Eye (tissue), 1 donor: Measurements from ENCODE around the gene ENOPH1.
"Not testable (repeated sequence)": the region's sequence is repeated elsewhere in the genome, so short reads cannot be mapped to it uniquely, and the experiment has no call there.

ENCODE experiments used
- DNase-seq: peaks from one replicate; pipeline ENCODE4 v3.0.0-alpha.2; 2015

ENOPH1 gene

DNA sequence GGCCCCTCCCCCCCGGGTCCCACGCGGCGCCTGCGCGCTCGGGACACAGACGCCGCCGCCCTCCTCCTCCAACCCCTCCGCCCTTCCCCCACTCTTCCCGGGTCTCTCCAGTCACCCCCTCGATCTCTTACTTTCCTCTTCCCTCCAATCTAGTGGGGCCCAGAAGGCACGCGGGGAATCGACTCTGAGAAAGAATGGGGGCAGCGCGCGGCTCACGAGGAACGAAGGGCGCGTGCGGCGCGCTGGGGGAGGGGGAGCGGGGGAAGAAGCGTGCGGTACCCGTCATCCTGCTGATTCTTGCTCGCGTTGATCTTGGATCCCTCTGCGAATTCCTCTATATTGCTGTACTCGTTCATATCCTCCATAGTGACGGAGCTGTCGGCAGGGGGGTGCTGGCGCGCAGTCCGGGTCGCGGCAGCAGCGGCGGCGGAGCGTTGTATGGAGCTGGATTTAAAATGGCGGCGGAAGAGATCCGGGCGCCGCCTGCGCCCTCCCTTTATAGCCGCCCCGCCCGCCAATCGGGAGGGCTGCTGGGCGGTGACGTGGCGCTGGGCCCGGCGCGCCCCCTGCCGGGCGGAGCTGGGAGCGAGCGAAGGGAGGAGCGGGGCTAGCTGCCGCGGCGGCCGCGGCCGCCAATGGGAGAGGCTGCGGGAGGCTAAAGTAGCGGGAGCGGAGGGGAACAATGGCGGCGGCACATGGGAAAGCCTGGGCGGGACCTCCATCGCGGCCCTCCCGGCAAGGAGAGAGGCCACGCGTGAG, 1.2 kb upstream of the ENOPH1 start:
- peak; percentile 99 for DNase-seq

DNA sequence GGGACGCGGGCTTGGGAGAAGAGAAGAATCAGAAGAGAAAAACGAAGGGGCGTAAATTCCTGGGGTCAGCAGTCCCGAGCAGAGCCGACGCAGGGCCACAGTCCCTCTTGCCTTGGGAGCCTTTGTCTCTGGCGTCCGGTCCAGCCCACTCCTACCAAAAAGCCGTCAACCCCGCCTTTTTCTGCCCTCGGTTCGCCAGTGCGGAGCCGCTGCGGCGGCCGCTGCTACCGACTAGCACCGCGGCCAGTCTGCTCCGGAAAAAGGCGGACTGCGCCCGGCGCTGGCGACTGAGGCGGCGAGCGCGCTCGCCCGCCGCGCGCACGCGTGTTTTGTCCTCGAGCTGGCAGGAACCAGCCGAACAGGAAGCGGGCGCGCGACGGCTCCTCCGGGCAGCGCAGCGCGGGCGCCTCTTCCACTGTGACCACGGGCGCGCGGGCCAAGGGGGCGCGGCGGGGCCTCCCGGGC, 630 bp upstream of the ENOPH1 start:
- no peak for DNase-seq

DNA sequence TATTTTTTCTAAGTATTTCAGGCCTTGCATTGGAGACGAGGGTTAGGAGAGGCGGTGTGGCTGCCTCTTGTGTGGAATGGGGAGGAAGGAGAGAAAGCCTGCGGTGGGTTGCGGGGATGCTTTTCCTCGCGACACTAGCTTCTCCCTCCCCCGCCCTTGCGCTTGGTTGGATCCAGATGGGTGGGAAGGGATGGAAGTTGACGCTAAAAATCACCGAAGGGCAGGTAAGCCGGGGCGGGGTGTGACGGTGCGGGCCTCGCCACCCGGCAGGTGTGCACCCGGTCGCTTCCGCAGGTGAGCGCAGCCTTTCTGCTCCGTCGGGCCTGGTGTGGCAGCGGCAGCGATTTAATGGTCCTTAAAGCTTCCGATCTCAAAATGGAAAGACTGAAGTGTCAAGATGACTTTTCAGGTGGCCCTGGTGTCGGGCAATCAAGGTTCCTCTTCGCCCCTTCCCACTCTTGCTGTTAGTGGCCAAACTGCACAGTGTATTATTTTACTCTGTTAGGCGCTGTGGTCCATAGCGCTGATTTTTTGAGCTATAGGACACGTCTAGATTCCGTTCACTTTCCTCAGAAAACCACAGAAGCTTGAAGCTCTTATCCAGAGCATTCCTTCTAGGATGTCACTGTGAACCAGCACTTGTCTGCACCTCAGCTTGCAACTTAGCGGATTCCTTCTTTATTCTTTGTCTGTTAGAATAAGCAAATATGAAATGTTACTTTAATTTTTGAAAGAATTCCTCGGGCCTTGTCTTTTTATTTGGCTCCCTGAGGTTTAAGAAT, 765 bp downstream of the ENOPH1 start:
- no peak for DNase-seq

DNA sequence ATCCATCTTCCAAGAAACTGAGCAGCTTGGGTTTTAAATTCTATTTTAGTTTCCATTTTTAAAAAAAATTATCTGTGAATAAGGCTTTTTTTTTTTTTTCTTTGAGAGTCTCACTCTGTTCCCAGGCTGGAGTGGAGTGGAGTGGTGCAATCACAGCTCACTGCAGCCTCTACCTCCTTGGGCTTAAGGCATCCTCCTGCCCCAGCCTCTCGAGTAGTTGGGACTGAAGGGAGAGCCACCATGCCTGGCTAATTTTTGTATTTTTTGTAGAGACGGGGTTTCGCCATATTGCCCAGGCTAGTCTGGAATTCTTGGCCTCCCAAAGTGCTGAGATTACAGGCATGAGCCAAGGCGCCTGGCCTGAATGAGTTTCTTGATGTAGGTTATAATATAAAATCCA, 1.4 kb downstream of the ENOPH1 start:
- DNase-seq, result no peak

DNA sequence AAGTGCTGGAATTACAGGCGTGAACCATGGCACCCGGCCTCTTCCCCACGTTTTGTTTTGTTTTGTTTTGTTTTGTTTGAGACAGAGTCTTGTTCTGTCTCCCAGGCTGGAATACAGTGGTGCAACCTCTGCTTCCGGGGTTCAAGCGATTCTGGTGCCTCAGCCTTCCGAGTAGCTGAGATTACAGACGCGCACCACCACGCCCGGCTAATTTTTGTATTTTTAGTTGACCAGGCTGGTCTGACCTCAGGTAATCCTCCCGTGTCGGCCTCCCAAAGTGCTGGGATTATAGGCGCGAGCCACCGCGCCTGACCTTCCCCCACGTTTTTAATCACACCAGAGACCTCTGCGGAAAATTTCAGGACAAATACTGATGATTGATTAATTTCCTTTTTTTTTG, 2.2 kb downstream of the ENOPH1 start:
- no peak for DNase-seq

DNA sequence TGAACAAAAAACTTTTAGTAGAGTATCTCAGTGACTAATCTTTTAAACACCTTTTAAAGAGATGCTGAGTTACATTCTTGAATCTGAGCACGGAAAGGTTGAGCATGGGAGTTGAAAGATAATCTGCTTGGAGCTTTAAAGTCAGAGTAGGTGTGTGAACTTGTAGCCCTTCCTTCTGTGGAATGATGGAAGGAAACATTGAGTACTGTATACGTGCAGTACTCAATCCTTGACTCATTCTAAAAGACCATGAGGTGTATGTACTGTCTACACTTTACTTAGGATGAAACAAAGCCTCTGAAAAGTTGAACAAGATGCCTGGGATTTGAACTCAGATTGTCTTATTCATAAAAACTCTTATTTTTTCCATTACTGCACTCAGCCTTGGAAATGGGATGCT, 3.4 kb downstream of the ENOPH1 start:
- DNase-seq, result no peak

DNA sequence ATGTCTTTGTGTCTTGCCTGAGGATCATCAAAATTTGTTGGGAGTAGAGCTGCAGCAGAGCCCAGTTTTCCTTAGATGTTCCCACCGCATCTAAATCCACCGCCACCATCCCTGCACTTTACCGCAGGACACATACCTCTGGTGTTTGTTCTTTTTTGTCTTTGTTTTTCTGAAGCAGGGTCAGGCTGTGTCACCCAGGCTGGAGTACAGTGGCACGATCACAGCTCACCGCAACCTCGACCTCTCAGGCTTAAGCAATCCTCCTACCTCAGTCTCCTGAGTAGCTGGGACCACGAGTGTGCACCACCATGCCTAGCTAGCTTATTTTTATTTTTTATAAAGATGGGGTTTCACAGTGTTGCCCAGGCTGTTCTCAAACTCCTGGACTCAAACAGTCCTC, 4.6 kb downstream of the ENOPH1 start:
- DNase-seq, result no peak

DNA sequence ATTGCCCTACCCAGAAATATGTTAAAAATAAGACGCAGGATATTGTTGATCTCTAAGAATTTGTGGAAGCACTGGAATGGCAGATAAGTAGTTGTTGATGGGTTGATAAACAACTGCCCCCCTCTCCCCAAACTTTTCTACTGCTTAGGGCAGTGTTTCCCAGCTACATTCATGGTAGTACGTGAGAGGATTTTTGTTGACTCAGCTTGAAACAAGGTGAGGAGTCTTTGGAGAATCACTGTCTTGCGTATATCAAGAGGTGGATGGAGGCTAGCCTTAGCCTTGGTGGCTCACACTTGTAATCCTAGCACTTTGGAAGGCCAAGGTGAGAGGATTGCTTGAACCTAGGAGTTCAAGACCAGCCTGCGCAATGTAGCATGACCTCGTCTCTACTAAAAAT, 5.7 kb downstream of the ENOPH1 start:
- DNase-seq, result no peak

DNA sequence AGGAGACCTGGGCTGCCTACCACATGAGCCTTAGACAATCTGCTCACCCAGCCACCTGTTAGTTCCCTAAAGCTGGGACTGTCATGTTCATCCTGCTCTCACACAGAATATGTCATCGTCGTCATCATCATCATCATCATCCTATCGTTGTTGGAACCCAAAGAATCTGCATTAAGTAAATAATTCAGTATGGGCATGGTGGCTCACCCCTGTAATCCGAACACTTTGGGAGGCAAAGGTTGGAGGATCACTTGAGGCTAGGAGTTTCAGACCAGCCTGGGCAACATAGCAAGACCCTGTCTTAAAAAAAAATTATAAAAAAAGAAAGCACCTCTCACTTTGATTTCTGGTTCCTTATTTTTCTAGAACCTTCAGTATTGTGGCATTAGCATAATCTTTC, 6.4 kb downstream of the ENOPH1 start:
- DNase-seq, result no peak

DNA sequence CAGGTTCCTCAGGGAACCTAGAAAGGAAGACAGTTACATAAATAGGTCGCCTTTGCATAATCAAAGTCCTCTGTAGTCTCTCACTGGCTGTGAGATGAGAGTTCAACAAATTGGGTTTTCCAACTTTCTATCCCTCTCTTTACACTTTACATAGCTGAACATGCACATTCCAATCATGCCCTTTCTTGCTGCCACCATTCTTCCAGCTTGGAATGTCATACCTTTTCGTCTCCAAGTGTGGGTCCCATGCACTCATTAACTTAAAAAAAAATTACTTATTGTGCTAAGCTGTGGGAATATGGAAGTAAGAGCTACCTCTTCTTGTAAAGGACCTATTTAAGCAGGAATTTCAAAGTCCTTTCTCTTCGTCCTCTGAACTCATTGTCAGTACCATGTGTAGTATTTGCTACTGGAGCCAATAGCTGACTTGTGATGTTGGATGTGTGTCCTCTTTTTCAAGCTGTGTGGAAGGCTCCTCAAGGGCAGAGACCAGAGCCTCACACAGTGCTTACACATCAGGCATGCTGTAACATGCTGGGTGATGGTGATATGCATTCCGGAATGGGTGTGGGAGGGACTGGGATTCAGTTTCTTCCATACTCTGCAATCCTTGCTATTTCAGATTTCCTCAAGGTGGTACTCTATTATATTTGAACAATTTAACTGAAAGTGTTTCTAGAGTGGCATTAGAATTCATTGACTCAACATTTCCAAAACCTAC, 7.1 kb downstream of the ENOPH1 start:
- DNase-seq, result peak; percentile 8

DNA sequence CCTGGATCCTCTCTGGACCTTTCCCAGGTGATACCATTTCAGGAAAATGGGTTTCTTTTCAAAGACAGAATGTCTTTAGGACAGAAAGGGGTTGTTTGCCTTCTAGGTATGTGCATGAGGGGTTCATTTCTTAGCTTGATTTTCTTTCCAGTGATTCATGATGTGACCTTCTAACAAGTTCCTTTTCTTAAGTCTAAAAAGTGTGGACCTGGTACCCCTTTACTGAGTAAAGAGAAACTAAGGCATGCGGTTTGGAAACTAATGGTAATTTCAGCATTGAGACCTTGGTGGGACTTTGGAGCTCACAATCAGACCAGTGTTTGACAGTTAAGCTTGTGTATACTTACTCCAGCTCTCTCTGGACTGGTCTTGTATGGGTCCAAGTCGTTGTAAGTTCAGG, 8.7 kb downstream of the ENOPH1 start:
- DNase-seq, result no peak

DNA sequence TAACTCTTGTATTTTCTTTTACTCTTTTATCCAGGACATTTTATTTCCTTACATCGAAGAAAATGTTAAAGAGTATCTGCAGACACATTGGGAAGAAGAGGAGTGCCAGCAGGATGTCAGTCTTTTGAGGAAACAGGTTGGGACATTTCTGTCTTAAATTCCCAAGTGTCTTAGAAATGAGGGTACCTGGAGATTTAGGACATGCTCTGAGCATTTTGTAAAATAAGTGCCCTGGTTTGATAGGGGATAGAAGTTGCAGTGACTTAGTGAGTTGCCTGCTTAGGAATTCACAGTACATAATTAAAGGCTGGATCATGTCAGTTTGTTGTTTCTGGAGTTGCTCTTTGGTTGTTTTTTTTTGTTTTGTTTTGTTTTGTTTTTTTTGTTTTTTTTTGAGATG, 17.5 kb downstream of the ENOPH1 start:
- DNase-seq, result no peak

DNA sequence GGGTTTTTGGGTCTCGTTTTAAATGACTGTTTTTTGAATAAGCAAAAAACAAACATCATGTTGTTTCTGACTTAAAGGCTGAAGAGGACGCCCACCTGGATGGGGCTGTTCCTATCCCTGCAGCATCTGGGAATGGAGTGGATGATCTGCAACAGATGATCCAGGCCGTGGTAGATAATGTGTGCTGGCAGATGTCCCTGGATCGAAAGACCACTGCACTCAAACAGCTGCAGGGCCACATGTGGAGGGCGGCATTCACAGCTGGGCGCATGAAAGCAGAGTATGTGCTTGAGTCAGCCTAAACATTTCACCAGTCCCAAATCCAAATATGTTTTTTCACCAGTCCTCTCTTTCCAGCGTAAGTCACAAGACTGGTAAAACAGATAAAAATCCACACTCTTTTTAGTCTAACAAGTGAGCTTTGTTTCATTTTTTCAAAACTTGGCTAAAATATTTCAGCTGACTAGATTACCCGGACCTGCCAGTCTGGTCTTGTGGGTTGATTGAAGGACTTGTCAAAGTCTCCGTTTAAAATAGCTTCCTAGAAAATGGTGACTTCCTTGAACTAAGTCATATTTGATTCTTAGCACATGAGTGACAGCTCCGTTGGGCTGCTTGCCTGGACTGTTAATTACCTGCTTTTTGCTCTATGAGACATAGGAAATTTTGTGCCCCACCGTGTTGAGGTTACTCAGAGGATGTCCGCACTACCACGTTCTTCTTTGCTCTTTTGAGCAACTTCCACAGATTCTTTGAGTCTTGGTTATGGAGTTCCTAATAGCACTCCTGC, 20.8 kb downstream of the ENOPH1 start:
- DNase-seq, result no peak

DNA sequence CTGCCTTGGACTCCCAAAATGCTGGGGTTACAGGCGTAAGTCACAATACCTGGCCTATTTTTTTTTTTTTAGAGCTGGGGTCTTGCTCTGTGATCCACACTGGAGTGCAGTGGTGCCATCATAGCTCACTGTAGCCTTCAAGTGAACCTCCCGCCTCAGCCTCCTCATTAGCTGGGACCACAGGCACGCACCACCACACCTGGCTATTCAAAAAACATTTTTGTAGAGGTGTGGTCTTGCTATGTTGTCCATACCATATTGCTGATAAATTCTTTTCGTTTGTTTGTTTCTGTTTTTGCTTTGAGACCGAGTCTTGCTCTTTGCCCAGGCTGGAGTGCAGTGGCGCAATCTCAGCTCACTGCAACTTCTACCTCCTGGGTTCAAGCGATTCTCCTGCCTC, 21.6 kb downstream of the ENOPH1 start:
- no peak for DNase-seq

DNA sequence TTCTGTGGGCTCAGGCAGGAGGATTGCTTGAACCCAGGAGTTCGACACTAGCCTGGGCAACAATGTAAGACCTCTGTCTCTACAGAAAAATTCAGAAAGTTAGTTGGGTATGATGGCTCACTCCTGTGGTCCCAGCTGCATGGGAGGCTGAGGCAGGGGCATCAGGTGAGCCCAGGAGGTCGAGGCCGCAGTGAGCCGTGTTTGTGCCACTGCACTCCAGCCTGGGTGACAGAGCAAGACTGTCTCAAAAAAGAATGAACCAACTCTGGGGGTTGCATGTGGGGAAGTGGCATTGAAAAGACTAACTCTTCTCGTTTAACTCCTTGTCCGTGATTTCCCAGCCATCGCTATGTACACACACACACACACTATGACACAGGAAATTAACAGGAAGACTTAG, 26.9 kb downstream of the ENOPH1 start:
- DNase-seq, result no peak

DNA sequence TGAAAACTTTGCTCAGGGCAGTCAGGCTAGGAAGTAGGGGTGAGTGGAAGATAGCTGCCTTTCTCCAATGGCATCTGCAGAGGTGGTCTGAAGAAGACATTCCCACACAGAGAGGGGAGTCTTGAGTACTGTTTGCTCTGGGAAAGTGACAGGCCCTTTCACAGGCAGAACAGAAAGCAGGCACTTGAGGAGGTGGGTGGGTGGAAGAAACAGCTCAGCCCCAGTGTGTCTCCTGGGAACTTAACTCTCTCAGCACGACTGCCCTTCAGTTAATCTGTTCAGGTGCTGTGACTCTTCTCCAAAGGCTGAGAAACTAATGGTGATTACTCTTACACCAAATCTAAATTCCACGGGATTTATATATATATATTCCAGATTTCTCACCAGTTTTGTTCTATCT, 28.3 kb downstream of the ENOPH1 start:
- no peak for DNase-seq

DNA sequence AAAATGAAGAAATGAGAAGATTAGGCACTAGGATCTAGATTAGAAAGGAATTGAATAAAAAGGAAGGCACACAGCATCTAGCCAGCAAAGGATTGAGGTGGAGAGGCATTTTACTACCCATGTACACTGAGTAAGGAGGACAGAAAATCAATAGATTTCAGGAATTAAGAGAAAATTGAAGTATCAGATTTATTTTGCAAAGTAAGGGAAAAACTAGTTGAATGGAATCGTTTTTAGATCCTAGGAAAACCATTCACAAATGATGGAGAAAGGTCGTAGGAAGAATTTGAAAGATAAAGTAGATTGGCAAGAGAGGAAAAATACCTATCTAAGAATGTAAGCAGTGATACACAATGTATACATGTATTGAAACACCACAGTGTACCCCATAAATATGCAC, 31.3 kb downstream of the ENOPH1 start:
- DNase-seq, result no peak

DNA sequence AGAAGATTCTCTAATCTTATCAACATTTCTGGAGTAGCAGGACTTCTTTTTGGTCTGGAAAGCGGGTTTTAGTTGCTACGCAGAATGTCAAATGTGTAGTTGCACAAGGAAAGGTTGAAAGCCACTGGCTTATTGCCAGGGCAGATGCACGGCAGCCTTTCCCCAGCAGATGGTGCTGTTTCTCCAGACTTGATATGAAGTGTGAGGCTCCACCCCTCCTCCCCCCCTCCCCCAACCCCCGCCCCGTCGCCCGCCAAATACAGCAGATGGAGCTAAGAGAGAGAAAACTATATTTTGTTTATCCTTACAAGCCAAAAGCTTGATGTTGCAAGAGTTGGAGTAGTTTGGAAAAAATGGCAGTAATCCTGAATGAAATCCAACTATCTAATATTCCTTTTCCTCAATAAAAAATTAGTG, 32.0 kb downstream of the ENOPH1 start:
- DNase-seq, result peak; percentile 96

DNA sequence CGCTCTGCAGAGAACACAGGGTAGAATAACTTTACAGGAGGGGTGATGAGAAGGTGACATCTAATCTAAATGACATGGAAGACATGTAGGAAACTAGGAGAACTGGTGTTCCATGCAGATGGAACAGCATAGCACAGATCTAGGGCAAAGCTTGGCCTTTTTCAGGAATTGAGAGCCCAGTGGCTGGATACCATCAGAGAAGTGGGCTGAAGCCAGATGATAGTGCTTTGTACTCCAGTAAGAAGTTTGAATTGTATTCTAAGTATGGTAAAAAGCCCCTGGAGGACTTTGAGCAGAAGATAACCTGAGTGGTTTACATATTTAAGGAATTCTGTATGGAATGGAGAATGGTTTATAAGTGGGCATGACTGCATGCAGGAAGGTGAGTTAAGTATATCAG, 32.8 kb downstream of the ENOPH1 start:
- DNase-seq, result no peak

DNA sequence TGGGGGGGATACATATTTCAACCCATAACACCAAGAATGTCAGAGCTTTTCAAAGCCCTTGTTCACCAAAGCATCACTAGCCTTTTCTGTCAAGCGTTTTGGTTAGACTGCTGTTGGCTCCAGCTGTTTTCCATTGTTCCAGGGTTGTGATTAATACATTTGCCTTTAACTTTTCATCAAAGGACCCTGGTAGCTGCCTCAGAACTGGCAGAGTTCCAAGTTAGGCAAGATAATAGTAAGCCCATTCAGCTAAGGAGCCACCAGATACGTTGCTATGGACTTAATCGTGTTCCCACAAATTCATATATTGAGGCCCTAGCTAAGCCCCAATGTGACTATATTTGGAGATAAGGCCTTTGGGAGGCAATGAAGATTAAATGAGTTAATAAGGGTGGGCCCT, 37.1 kb downstream of the ENOPH1 start:
- DNase-seq, result no peak

DNA sequence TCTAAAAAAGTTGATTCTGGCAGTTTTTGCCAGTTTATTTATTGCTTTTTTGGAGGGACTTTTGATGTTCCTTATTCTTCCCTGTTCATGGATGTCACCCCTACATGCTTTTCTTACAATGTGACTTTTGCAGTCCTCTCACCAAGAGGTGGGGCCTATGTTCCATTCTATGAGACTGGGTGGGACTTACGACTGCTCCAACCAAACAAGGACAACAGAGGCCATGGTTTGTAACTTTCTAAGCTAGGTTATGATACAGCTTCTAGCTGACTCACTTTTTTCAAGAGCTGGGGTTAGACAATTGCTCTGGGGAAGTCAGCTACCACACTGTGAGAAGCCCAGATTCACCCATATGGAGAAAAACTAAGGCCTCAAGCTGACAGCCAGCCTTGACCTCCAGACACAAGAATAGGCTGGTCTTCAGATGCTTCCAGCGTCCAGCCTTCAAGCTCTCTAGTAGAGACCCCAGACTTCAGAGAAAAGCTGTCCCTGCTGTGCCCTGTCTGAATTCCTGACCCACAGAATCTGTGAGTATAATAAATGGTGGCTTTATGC, 39.5 kb downstream of the ENOPH1 start:
- peak; percentile 22 for DNase-seq

DNA sequence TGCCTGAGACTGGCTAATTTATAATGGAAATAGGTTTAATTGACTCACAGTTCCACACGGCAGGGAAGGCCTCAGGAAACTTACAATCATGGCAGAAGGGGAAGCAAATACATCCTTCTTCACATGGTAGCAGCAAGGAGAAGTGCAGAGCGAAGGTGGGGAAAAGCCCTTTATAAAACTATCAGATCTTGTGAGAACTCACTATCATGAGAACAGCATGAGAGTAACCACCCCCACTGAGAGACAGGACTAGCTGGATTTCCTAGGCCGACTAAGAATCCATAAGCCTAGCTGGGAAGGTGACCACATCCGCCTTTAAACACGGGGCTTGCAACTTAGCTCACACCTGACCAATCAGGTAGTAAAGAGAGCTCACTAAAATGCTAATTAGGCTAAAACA, 42.7 kb downstream of the ENOPH1 start:
- DNase-seq, result not testable (repeated sequence)
